ENCODE data around the gene SLCO3A1. TPM values are rescaled to one million over a fixed set of nuclear protein-coding genes. Genes with fewer than 3 reads are reported as not detected.

SLCO3A1 gene
- total RNA-seq, 1 donor from 2014 or later, result 36.4 TPM

DNA sequence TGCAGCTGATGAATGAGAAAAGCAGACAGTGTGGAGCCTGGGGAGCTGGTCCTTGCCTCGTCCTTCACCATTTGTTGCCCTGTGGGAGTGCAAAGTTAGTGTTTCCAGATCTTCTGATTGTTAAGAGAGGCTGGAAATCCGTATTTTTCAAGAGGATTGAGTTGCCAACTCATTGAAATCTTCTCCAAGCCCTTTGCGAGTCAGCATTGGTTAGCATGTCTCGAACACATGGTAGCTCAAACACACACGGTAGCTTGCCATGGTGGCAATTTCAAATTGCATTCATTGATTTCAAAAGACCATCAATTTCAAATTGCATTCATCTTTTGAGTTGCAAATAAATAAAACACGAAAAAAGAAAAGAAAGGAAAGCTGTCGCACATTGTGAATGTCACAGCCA is 70.7 kb downstream of the SLCO3A1 start:
- ATAC-seq (no peak), DNase-seq (ENCODE audit: low spot score) (no peak)
- intact Hi-C loops (cut with DNase I), result no loop called here

GRCh38 chr15:91924837-91925495 is 71.5 kb downstream of the SLCO3A1 start:
- no peak for DNase-seq (ENCODE audit: low spot score)
- no peak for ATAC-seq
- intact Hi-C loops (cut with DNase I), result no loop called here

- ATAC-seq, result no peak
- DNase-seq (ENCODE audit: low spot score), result no peak
- intact Hi-C loops (cut with DNase I), result no loop called here
Observed at GRCh38 chr15:91925794-91926193, 72.3 kb downstream of the SLCO3A1 start.

DNA sequence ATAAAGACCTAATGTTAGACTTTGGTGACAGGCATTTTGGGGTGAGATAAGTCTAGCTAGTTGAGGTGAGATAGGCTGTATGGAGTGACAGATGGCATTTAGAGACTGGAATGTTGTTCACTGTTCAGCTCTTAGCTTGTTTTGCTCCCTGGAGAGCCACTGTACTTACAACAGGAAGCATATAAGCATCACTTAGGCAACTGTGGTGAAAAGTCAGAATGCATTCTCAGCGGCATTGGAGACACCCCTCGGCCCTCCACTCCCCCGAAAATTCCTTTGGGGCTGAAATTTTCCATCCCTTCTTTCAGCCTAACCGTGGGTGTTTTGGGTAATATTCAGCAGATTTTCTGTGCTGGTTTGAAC is 73.4 kb downstream of the SLCO3A1 start:
- intact Hi-C loops (cut with DNase I), result no loop called here
- DNase-seq (ENCODE audit: low spot score), result no peak

DNA sequence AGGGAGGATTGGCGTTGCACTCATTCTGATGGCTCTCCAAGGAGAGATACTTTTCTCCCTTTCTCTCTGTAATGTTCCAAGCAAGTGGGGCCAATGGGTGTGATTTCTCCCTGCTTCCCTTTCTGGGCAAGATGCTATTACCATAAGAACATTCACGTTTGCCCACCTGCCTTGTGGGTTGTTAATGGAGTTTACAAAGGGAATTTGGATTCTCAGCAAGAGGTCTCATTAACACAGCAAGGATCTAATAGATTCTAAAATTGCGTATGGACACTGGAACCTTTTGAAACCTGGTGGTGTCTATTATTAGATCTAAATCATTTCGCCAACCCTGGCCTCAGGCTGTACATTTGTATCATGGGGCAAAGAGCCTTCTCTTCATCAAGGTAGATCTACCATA is 74.1 kb downstream of the SLCO3A1 start:
- intact Hi-C loops (cut with DNase I), result no loop called here
- DNase-seq (ENCODE audit: low spot score) (no peak), ATAC-seq (no peak)

More for the DNA sequence above, 73.4 kb downstream of the SLCO3A1 start:
- peak; percentile 73 for ATAC-seq

- ATAC-seq (no peak), DNase-seq (ENCODE audit: low spot score) (no peak)
- intact Hi-C loops (cut with DNase I), result no loop called here
Observed at GRCh38 chr15:91928675-91929074, 75.2 kb downstream of the SLCO3A1 start.

DNA sequence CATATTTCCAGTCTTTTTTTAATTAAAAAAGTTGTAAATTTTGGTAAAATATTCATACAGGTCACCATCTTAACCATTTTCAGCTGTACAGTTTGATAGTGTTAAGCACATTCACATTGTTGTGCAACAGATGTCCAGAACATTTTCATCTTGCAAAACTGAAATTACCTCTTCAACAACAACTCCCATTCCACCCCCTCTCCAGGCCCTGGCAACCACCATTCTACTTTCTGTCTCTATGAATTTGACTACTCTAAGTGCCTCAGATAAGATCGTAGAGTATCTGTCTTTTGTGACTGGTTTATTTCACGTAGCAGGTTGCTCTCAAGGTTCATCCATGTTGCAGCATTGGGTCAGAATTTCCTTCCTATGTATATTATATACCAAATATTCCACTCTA is 76.0 kb downstream of the SLCO3A1 start:
- DNase-seq (ENCODE audit: low spot score) (no peak), ATAC-seq (peak; percentile 63)
- intact Hi-C loops (cut with DNase I), result no loop called here

- intact Hi-C loops (cut with DNase I), result no loop called here
Observed at GRCh38 chr15:91930092-91930491, 76.6 kb downstream of the SLCO3A1 start.

GRCh38 chr15:91936182-91936775 is 82.8 kb downstream of the SLCO3A1 start:
- intact Hi-C loops (cut with DNase I), result no loop called here
- no peak for ATAC-seq
- DNase-seq (ENCODE audit: low spot score), result no peak

More at GRCh38 chr15:91930092-91930491, 76.6 kb downstream of the SLCO3A1 start:
- DNase-seq (ENCODE audit: low spot score) (no peak), ATAC-seq (no peak)

DNA sequence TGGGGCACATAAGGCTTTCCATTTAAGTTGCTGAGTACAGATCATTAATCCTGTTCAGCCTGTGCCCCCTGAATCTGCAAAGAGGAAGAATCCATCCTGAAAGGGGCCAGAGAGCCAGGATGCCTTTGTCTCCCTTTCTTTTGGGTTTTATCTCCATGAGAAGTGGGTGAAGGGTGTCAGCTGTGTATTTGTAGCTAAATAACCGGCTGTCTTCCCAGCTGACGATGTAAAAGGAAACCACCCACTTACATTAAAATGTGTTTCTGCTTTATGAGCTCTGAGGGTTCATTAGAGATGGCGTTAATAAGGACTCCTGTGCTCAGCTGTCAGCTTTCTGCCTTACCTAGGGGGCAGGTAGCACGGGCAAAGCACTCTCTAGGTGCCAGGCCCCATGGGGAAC is 83.4 kb downstream of the SLCO3A1 start:
- no peak for ATAC-seq
- intact Hi-C loops (cut with DNase I), result no loop called here

DNA sequence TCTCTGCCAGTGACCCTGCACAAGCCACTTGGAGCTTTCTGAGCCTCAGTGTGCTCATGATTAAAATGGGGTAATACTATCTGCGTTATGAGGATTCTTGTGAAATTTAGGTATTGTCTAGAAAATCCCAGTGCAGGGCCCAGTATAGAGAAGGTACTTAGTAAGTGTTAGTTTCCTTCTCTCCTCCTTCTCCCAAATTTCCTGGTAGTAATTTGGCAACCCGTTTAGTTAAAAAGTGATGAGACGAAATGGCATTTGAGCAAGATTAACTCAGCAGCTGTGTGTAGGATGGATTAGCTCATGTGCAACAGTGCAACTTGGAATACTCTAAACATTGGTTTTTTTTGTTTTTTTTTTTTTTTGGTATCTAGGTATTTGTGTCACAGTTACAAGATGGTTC is 84.6 kb downstream of the SLCO3A1 start:
- ATAC-seq, result no peak
- no peak for DNase-seq (ENCODE audit: low spot score)
- intact Hi-C loops (cut with DNase I), result no loop called here

More for the DNA sequence above, 83.4 kb downstream of the SLCO3A1 start:
- DNase-seq (ENCODE audit: low spot score), result no peak

DNA sequence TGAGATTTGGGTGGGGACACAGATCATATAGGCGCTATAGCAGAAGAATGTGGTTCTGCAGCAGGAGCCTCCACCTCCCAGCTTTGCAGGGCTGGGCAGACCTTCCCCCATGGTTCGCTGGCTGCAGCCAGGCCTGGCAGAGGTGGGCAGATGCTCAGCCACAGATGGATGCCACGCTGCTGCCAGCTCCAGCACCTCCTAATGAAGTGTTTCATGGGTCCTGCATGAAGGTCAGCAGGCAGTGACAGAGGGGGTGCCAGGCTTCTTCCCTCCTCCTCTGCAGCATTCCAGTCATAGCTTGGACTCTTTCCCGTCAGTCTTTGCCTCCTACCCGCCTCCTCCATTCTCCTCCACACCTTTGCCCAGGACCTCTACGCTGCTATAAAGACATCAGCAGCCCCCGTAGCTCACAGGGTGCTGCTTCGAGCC is 85.9 kb downstream of the SLCO3A1 start:
- DNase-seq (ENCODE audit: low spot score) (no peak), ATAC-seq (no peak)
- intact Hi-C loops (cut with DNase I), result no loop called here

GRCh38 chr15:91940496-91941381 is 87.2 kb downstream of the SLCO3A1 start:
- intact Hi-C loops (cut with DNase I), result loop anchor here (10.0 kb wide), 1 partner anchor 86 kb away; the partner anchor contains the start of gene SLCO3A1
- ATAC-seq (no peak), DNase-seq (ENCODE audit: low spot score) (no peak)

DNA sequence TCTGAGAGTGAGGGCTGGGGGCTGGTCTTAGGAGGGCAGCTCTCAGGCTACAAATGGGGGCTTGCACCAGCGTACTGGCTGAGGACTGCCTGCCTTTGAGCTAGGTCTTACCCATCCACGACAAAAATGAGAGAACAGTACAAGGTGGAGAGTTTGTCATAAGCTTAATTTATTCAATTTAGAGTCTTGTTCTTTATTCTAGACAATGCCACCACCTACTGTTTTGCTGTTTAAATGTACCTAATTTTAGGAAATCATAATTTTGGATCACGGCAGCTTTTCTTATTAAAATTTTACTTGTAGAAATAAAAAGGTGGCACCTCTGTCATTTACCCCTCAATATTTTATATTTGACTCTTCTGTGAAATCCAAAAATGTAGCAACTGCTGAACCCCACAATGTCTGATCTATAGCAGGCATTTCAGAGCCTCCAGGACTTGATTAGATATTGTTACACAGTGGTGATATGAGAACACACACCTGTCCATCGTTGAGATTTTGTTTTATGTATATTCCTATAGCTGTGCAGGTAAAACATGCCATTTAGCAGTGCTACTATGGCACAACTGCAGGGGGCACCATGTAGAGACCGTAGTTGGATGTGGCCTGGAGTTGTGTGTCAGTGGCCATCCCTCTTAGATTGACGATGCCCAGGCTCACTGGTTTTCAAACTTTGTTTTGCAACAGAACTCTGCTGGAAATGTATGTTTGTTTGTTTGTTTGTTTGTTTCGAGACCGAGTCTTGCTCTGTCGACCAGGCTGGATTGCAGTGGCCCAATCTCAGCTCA is 88.6 kb downstream of the SLCO3A1 start:
- intact Hi-C loops (cut with DNase I), result loop anchor here (10.0 kb wide), 1 partner anchor 87 kb away; the partner anchor contains the start of gene SLCO3A1
- ATAC-seq (peak; percentile 44), DNase-seq (ENCODE audit: low spot score) (no peak)

DNA sequence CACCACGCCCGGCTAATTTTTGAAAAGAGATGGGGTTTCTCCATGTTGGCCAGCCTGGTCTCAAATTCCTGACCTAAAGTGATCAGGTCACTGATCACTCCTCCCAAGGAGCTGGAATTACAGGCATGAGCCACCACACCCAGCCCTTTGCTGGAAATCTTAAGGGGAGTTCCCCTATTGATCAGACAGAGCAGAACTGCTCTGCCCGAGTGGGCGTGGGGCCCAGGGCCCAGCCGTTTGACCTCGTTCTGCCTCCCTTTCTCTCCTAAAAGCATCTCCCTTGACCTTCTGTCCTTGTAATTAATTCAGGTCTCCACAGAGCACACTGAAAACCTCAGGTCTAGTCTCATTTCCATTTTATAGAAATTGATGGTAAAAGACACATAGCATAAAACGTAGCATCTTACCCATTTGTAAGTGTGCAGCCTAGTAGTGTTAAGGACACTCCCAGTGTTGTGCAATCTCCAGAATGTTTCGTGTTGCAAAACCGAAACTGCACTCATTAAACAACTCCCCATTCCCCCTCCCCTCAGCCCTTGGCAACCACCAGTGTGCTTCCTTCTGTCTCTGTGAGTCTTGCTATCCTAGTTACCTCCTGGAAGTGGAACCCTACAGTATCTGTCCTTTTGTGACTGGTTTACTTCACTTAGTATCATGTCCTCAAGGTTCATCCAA is 89.3 kb downstream of the SLCO3A1 start:
- ATAC-seq (peak; percentile 97), DNase-seq (ENCODE audit: low spot score) (peak; percentile 85)
- intact Hi-C loops (cut with DNase I), result loop anchor here (10.0 kb wide), 1 partner anchor 88 kb away; the partner anchor contains the start of gene SLCO3A1

GRCh38 chr15:91944331-91944730 is 90.8 kb downstream of the SLCO3A1 start:
- no peak for ATAC-seq
- intact Hi-C loops (cut with DNase I), result loop anchor here (10.0 kb wide), 1 partner anchor 90 kb away; the partner anchor contains the start of gene SLCO3A1

DNA sequence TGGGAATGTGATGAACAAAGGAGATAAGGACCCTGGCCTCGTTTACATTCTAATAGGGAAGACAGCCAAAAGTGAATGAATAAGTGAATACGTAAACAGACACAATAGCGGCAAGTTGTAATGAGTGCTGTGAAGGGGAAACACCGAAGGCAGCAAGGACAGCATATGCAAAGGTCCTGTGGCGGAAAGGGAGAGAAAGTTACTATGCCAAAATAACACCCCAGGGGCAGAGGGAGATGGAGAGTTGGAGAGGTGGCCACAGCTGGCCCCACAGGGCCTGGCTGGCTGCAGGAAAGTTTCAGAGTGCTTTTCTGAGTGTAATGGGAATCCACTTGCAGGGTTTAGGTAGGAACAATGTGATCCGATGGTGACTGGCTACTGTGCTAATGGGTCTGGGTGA is 91.9 kb downstream of the SLCO3A1 start:
- no peak for ATAC-seq
- intact Hi-C loops (cut with DNase I), result loop anchor here (10.0 kb wide), 1 partner anchor 91 kb away; the partner anchor contains the start of gene SLCO3A1
- DNase-seq (ENCODE audit: low spot score), result no peak

More at GRCh38 chr15:91944331-91944730, 90.8 kb downstream of the SLCO3A1 start:
- no peak for DNase-seq (ENCODE audit: low spot score)

- no peak for DNase-seq (ENCODE audit: low spot score)
- no peak for ATAC-seq
- intact Hi-C loops (cut with DNase I), result loop anchor here (10.0 kb wide), 1 partner anchor 91 kb away; the partner anchor contains the start of gene SLCO3A1
Observed at GRCh38 chr15:91946075-91946474, 92.6 kb downstream of the SLCO3A1 start.
